Measurements from ENCODE around the gene EYA2.

DNA sequence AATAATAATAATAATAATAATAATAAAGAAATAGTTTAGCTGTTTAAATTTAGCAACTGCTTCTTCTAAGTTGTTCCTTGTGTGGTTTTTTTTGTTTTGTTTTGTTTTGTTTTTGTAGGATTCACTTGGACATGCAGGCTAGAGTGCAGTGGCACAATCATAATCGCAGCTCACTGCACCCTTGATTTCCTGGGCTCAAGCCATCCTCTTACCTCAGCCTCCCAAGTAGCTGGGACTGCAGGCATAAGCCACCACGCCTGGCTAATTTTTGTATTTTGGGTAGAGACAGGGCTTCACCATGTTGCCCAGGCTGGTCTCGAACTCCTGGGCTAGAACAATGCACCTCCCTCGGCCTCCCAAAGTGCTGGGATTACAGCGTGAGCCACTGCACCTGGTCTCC is 15.3 kb upstream of the EYA2 start:
- TF ChIP-seq, protein P1, sequence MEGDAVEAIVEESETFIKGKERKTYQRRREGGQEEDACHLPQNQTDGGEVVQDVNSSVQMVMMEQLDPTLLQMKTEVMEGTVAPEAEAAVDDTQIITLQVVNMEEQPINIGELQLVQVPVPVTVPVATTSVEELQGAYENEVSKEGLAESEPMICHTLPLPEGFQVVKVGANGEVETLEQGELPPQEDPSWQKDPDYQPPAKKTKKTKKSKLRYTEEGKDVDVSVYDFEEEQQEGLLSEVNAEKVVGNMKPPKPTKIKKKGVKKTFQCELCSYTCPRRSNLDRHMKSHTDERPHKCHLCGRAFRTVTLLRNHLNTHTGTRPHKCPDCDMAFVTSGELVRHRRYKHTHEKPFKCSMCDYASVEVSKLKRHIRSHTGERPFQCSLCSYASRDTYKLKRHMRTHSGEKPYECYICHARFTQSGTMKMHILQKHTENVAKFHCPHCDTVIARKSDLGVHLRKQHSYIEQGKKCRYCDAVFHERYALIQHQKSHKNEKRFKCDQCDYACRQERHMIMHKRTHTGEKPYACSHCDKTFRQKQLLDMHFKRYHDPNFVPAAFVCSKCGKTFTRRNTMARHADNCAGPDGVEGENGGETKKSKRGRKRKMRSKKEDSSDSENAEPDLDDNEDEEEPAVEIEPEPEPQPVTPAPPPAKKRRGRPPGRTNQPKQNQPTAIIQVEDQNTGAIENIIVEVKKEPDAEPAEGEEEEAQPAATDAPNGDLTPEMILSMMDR (IDR thresholded peaks at IDR 0.05; ENCODE audit: low read depth, low read length): no peak
- TF ChIP-seq, protein P2, sequence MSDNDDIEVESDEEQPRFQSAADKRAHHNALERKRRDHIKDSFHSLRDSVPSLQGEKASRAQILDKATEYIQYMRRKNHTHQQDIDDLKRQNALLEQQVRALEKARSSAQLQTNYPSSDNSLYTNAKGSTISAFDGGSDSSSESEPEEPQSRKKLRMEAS (IDR thresholded peaks at IDR 0.05; ENCODE audit: low read depth, low read length): no peak

Data from NB4 (cell line).